Amygdala (tissue), 56 donors: ENCODE results near the gene DNMT3B.

Source experiments
- DNase-seq, 56 donors: peaks; one replicate each; lab custom pipeline; 2025; lab: John Stamatoyannopoulos, UW

DNMT3B gene

GRCh38 chr20:32847964-32848363 lies 85.8 kb downstream of the DNMT3B start:
- no peak for DNase-seq

DNA sequence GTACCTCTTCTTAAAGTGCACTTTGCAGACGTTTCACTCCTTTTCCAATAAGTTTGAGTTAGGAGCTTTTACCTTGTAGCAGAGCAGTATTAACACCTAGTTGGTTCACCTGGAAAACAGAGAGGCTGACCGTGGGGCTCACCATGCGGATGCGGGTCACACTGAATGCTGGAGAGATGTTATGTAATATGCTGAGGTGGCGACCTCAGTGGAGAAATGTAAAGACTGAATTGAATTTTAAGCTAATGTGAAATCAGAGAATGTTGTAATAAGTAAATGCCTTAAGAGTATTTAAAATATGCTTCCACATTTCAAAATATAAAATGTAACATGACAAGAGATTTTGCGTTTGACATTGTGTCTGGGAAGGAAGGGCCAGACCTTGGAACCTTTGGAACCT lies 86.7 kb downstream of the DNMT3B start:
- DNase-seq, result no peak

- DNase-seq, result no peak
Observed at GRCh38 chr20:32849577-32849976, 87.4 kb downstream of the DNMT3B start.

- DNase-seq, result no peak
Observed at GRCh38 chr20:32855387-32855786, 93.2 kb downstream of the DNMT3B start.

- DNase-seq, result no peak
Observed at GRCh38 chr20:32858189-32858588, 96.0 kb downstream of the DNMT3B start.
